Ovary (tissue), 9 donors: ENCODE measurements around the gene BLOC1S6. TPM values are rescaled to one million over a fixed set of nuclear protein-coding genes. Genes with fewer than 3 reads are reported as not detected.

Experiments
- DNase-seq, 5 donors: peaks; one replicate each; pipeline ENCODE4 v3.0.0-alpha.2; 2019 to 2020
- H3K27ac ChIP-seq, 2 donors: fragments of 200-600 bp; one replicate each; pipeline versions ENCODE4 v1.5.1 to v1.8.0; 2019 to 2022
- H3K27me3 ChIP-seq: fragments of 200-600 bp; one replicate; pipeline ENCODE4 v1.8.0; 2022
- H3K36me3 ChIP-seq: fragments of 200-600 bp; sonication (generic); one replicate; pipeline ENCODE4 v1.5.1; 2019
- H3K4me1 ChIP-seq: one replicate; pipeline ENCODE4 v1.8.1; 2013; ENCODE audit warnings: mild to moderate bottlenecking, moderate library complexity; ENCODE audit not compliant: insufficient read depth
- H3K4me3 ChIP-seq: fragments of 200-600 bp; sonication (generic); one replicate; pipeline ENCODE4 v1.5.1; 2017
- H3K9me3 ChIP-seq, 2 donors: fragments of 200-600 bp in 1 of 2; sonication (generic) in 1 of 2; one replicate each; pipeline versions ENCODE4 v1.5.1 to v1.8.1; 2013 to 2019; ENCODE audit warnings: mild to moderate bottlenecking in 1 of 2, moderate library complexity in 1 of 2
- CTCF ChIP-seq, 3 donors: fragments of 450-650 bp in 2 of 3; fragments of 200-600 bp in 1 of 3; IDR thresholded peaks; one replicate each; pipeline versions ENCODE4 v1.5.1 to v1.8.0; 2016 to 2022; ENCODE audit warnings: antibody characterized with exemption in 3 of 3, mild to moderate bottlenecking in 1 of 3
- EP300 ChIP-seq: sonication (generic); formaldehyde crosslinking; IDR thresholded peaks from one replicate; pipeline ENCODE4 v1.6.1; 2017; ENCODE audit warnings: antibody characterized with exemption
- POLR2A ChIP-seq: fragments of 450-650 bp; IDR thresholded peaks from one replicate; pipeline ENCODE4 v1.6.1; 2017; ENCODE audit warnings: antibody characterized with exemption, mild to moderate bottlenecking, moderate library complexity
- WGBS, 3 donors: extraction: QIAGEN DNeasy Blood & Tissue Kit in 1 of 3; methylation state at CpG; one replicate each; pipeline versions ENCODE4 v1.1.5 to v1.1.7; 2013 to 2017; 5-methylcytosine and 5-hydroxymethylcytosine counted together
- intact Hi-C, 4 donors: fragments of 100-400 bp; cut with DNase I; formaldehyde crosslinking; loops; one replicate each; pipeline versions ENCODE4 v1.11.0 to v1.15.1; 2022 to 2023
- polyA plus RNA-seq, 2 donors: library from polyadenylated mRNA; stranded (reverse); fragments of 200-250 nt in 1 of 2; fragments of 350-450 nt in 1 of 2; fragmentation: Illumina TruSeq in 1 of 2; extraction: RNeasy Lipid Tissue Mini Kit (QIAGEN cat#74804) in 1 of 2; gene quantifications; one replicate each; pipeline ENCODE4 v1.2.3, GENCODE V29; 2013 to 2014
- total RNA-seq, 7 donors: library from RNA; depleted of rRNA in 2 of 7; stranded (reverse); fragments of >200 nt in 2 of 7; fragmentation: NEBNext Ultra II Directional in 3 of 7; extraction: Animal tissue kit (Norgen Biotek cat#: 25700) in 3 of 7; gene quantifications; one replicate each; pipeline versions ENCODE4 v1.1.0 to v1.2.4, GENCODE V29; 2016 to 2023
- donor health status: DM: no; HTN: no; CAD: no; lungs with moderate emphysema.
- donor health status: DM: no; HTN: no; CAD: no.
- donor health status: Bipolar disorder and iron deficiency.
- donor health status: DM: yes; HTN: yes; CAD: no.
- donor health status: DM: no; HTN: no; CAD: no.
- donor health status: DM: yes; HTN: yes; CAD: no.

Gene BLOC1S6
- total and polyA plus RNA-seq, 9 donors: 28.8 to 58.3 (median 46.1) TPM

GRCh38 chr15:45640616-45641015 is 53.4 kb downstream of the BLOC1S6 start:
- no peaks in the 10 kb centered on the region for H3K9me3 ChIP-seq
- no peak for DNase-seq
- no peak overlapping the region for H3K27ac ChIP-seq
- 36 to 67% (median 44%) methylated on average over 2 of the region's 2 CpGs for WGBS, 3 donors
- H3K36me3 ChIP-seq: no peaks in the 10 kb centered on the region
- H3K27me3 ChIP-seq: no peaks in the 10 kb centered on the region
- intact Hi-C loops: no loop called here
- peaks cover 11% of the 10 kb centered on the region for H3K4me1 ChIP-seq
- TF ChIP-seq POLR2A (no peak), CTCF (IDR thresholded peaks at IDR 0.05) (no peak), EP300 (no peak)
- no peak overlapping the region for H3K4me3 ChIP-seq

DNA sequence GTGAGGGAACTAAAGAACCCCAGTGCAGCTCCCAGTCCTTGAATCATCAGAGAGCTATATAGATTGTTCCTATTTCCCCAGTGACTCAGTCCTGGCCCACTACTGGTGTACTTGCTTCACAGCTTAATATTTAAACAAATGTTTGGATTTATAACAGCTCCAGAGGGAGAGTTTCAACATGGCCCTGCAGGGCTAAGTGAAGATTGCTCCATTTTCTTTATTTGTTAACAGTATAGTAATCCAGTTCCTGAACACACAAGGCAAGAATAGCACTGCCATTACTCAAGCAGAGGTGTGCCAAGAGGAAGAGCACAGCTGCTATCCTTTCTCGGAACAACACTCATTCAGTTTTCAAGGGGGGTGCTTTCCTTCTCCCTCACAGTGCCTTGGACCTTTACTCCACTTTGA is 54.2 kb downstream of the BLOC1S6 start:
- intact Hi-C loops: no loop called here
- Histone ChIP-seq H3K4me1 (peaks cover 11% of the 10 kb centered on the region), H3K36me3 (no peaks in the 10 kb centered on the region), H3K27me3 (no peaks in the 10 kb centered on the region), H3K4me3 (no peak overlapping the region), H3K27ac (no peak overlapping the region), H3K9me3 (no peaks in the 10 kb centered on the region)
- WGBS, 3 donors: 5 to 14% (median 6%) methylated on average over 1 of the region's 1 CpG
- DNase-seq: no peak
- TF ChIP-seq POLR2A (no peak), CTCF (IDR thresholded peaks at IDR 0.05) (no peak), EP300 (no peak)

- Histone ChIP-seq H3K36me3 (no peaks in the 10 kb centered on the region), H3K4me3 (no peak overlapping the region), H3K27me3 (no peaks in the 10 kb centered on the region), H3K9me3 (no peaks in the 10 kb centered on the region), H3K4me1 (peaks cover 11% of the 10 kb centered on the region), H3K27ac (no peak overlapping the region)
- peak in 1 of 5 donors; percentile 16 for DNase-seq
- intact Hi-C loops: no loop called here
- TF ChIP-seq CTCF (IDR thresholded peaks at IDR 0.05) (no peak), POLR2A (no peak), EP300 (no peak)
- 42 to 47% (median 46%) methylated on average over 7 of the region's 7 CpGs for WGBS, 3 donors
These were observed 55.1 kb downstream of the BLOC1S6 start for GRCh38 chr15:45641999-45642932.

GRCh38 chr15:45644437-45644836 is 57.3 kb downstream of the BLOC1S6 start:
- H3K4me3 ChIP-seq: no peak overlapping the region
- no peak for DNase-seq
- 45 to 66% (median 48%) methylated on average over 2 of the region's 2 CpGs for WGBS, 3 donors
- H3K4me1 ChIP-seq: peaks cover 11% of the 10 kb centered on the region
- H3K27me3 ChIP-seq: no peaks in the 10 kb centered on the region
- no peaks in the 10 kb centered on the region for H3K36me3 ChIP-seq
- TF ChIP-seq CTCF (IDR thresholded peaks at IDR 0.05) (no peak), EP300 (no peak), POLR2A (no peak)
- intact Hi-C loops: no loop called here
- H3K9me3 ChIP-seq: no peaks in the 10 kb centered on the region
- H3K27ac ChIP-seq: no peak overlapping the region
